GM18499 (cell line): Measurements from ENCODE around the gene TACSTD2.
"Not testable (repeated sequence)": the region's sequence is repeated elsewhere in the genome, so short reads cannot be mapped to it uniquely, and the experiment has no call there.

Source experiments
- ATAC-seq: cut with Tn5 transposase; IDR thresholded peaks from one replicate; pipeline ENCODE4 v1.9.1; 2021; ENCODE audit warnings: moderate number of reproducible peaks; ENCODE audit not compliant: insufficient read depth, unreplicated experiment

The TACSTD2 gene

GRCh38 chr1:58568911-58569310 is 8.1 kb downstream of the TACSTD2 start:
- ATAC-seq = no peak

- no peak for ATAC-seq
Measured at GRCh38 chr1:58568271-58568860, 8.7 kb downstream of the TACSTD2 start.

GRCh38 chr1:58566339-58566738 is 10.7 kb downstream of the TACSTD2 start:
- no peak for ATAC-seq

GRCh38 chr1:58563715-58564114 is 13.3 kb downstream of the TACSTD2 start:
- ATAC-seq = not testable (repeated sequence)

GRCh38 chr1:58561633-58562032 is 15.4 kb downstream of the TACSTD2 start:
- no peak for ATAC-seq

- ATAC-seq = no peak
Measured at GRCh38 chr1:58555393-58555792, 21.7 kb downstream of the TACSTD2 start.

GRCh38 chr1:58551186-58552140 is 25.6 kb downstream of the TACSTD2 start:
- ATAC-seq = no peak

GRCh38 chr1:58549291-58549690 is 27.8 kb downstream of the TACSTD2 start:
- ATAC-seq = not testable (repeated sequence)

GRCh38 chr1:58548371-58548770 is 28.7 kb downstream of the TACSTD2 start:
- ATAC-seq = no peak

GRCh38 chr1:58546520-58547308 is 30.3 kb downstream of the TACSTD2 start, which contains the start of gene OMA1:
Gene OMA1, minus strand, starts transcription at chr1:58546726. Its CDS starts 7,432 bp downstream, at chr1:58539294.
- ATAC-seq = peak; percentile 86

- no peak for ATAC-seq
Measured at GRCh38 chr1:58545591-58546519, 31.2 kb downstream of the TACSTD2 start.

GRCh38 chr1:58543260-58543659 is 33.8 kb downstream of the TACSTD2 start:
- no peak for ATAC-seq

- no peak for ATAC-seq
Measured at GRCh38 chr1:58539553-58539952, 37.5 kb downstream of the TACSTD2 start.

- ATAC-seq = no peak
Measured at GRCh38 chr1:58538821-58539220, 38.2 kb downstream of the TACSTD2 start.

- ATAC-seq = not testable (repeated sequence)
Measured at GRCh38 chr1:58531842-58532241, 45.2 kb downstream of the TACSTD2 start.

GRCh38 chr1:58529284-58529683 is 47.8 kb downstream of the TACSTD2 start:
- no peak for ATAC-seq

GRCh38 chr1:58528518-58528917 is 48.5 kb downstream of the TACSTD2 start:
- no peak for ATAC-seq
